ACHN (cell line): ENCODE data around the gene DFFB.

Source experiments
- DNase-seq: peaks from one replicate; pipeline ENCODE4 v3.0.0-alpha.2; 2015
- in situ Hi-C: cut with HindIII; loops from 2 replicates; pipeline ENCODE4 v1.10.0; 2017; ENCODE audit warnings: low sequenced_read_pairs, low pct_ligation_motif_present, low pct_unique_long_range_greater_than_20kb

Gene DFFB

GRCh38 chr1:3888301-3888700, 31.0 kb downstream of the DFFB start:
- DNase-seq = no peak
- in situ Hi-C loops = no loop called here

GRCh38 chr1:3889936-3890335, 32.7 kb downstream of the DFFB start:
- no peak for DNase-seq
- in situ Hi-C loops = no loop called here

GRCh38 chr1:3890389-3891328, 33.4 kb downstream of the DFFB start:
- no peak for DNase-seq
- in situ Hi-C loops = no loop called here

GRCh38 chr1:3891329-3891865, 34.1 kb downstream of the DFFB start:
- DNase-seq = no peak
- in situ Hi-C loops = no loop called here

GRCh38 chr1:3892748-3893147, 35.5 kb downstream of the DFFB start:
- in situ Hi-C loops = no loop called here
- no peak for DNase-seq

GRCh38 chr1:3893190-3893589, 35.9 kb downstream of the DFFB start:
- in situ Hi-C loops = no loop called here
- DNase-seq = no peak

GRCh38 chr1:3894626-3895278, 37.5 kb downstream of the DFFB start:
- no peak for DNase-seq
- in situ Hi-C loops = no loop called here

GRCh38 chr1:3895279-3895950, 38.1 kb downstream of the DFFB start:
- DNase-seq = no peak
- in situ Hi-C loops = no loop called here

GRCh38 chr1:3895951-3896325, 38.7 kb downstream of the DFFB start:
- DNase-seq = no peak
- in situ Hi-C loops = no loop called here

- DNase-seq = no peak
- in situ Hi-C loops = no loop called here
Measured at GRCh38 chr1:3896396-3897000, 39.2 kb downstream of the DFFB start.

GRCh38 chr1:3898475-3898735, 41.1 kb downstream of the DFFB start:
- in situ Hi-C loops = no loop called here
- DNase-seq = no peak

- DNase-seq = peak; percentile 35
Measured at GRCh38 chr1:3898994-3899753, 41.9 kb downstream of the DFFB start.

GRCh38 chr1:3899754-3900149, 42.5 kb downstream of the DFFB start:
- no peak for DNase-seq
- in situ Hi-C loops = no loop called here

More at GRCh38 chr1:3898994-3899753, 41.9 kb downstream of the DFFB start:
- in situ Hi-C loops = no loop called here

GRCh38 chr1:3900150-3900968, 43.1 kb downstream of the DFFB start, which contains the start of gene C1orf174:
Gene C1orf174, minus strand, starts transcription at chr1:3900272. Its CDS starts 86 bp downstream, at chr1:3900186.
- in situ Hi-C loops = no loop called here

GRCh38 chr1:3900969-3901529, 43.8 kb downstream of the DFFB start:
- in situ Hi-C loops = no loop called here
- DNase-seq = peak; percentile 93

More at GRCh38 chr1:3900150-3900968, 43.1 kb downstream of the DFFB start, which contains the start of gene C1orf174:
- DNase-seq = peak; percentile 91

- DNase-seq = no peak
- in situ Hi-C loops = no loop called here
Measured at GRCh38 chr1:3902111-3902511, 44.8 kb downstream of the DFFB start.

GRCh38 chr1:3902571-3903091, 45.4 kb downstream of the DFFB start:
- no peak for DNase-seq
- in situ Hi-C loops = no loop called here
